GM12878 (cell line): ENCODE results near the gene ATP6V1D. TPM values are rescaled to one million over a fixed set of nuclear protein-coding genes. Genes with fewer than 3 reads are reported as not detected.
A peak's percentile ranks its signal among the peaks of the same experiment; 100 is the strongest.

Experiments
- ATAC-seq: fragments of 200-7000 bp; cut with Tn5 transposase; 3 replicates; pipeline ENCODE4 v1.9.1; 2020; ENCODE audit warnings: mild to moderate bottlenecking, moderate library complexity
- BruUV-seq: library from RNA; stranded (reverse); fragments of 400-500 nt; replicated peaks from 2 replicates; lab custom pipeline; 2021; lab: Mats Ljungman, UMichigan
- CTCF ChIA-PET: fragments of 300-600 bp; sonication (Branson Sonifier 250); formaldehyde crosslinking; extraction: SDS; loops from one replicate; lab custom pipeline; 2021; ENCODE audit warnings: inconsistent platforms; lab: Yijun Ruan, JAX
- POLR2A ChIA-PET: fragments of 350-600 bp; formaldehyde crosslinking; extraction: SDS; loops from one replicate; lab custom pipeline; 2021; ENCODE audit warnings: inconsistent platforms; lab: Charles Lee
- RAD21 ChIA-PET: fragments of 300-600 bp; sonication (Branson Sonifier 250); formaldehyde crosslinking; loops from one replicate; lab custom pipeline; 2023; ENCODE audit warnings: antibody characterized with exemption; ENCODE audit not compliant: unreplicated experiment; lab: Charles Lee
- SMC1A ChIA-PET: fragments of 300-600 bp; sonication (Branson Sonifier 250); formaldehyde crosslinking; loops from one replicate; lab custom pipeline; 2023; ENCODE audit not compliant: unreplicated experiment, uncharacterized antibody; lab: Charles Lee
- DNase-seq: peaks from one replicate; pipeline ENCODE4 v3.0.0-alpha.2; 2011; ENCODE audit warnings: low read depth, low spot score
- FAIRE-seq: peaks from 3 replicates; lab custom pipeline; 2011; peaks lifted over from hg19 to GRCh38; lab: Jason Lieb, UNC
- H2AFZ ChIP-seq: 2 replicates; pipeline ENCODE4 v1.6.0; 2011; ENCODE audit warnings: low read depth, low read length, control low read depth; ENCODE audit not compliant: control insufficient read depth
- H3K27ac ChIP-seq: 2 replicates; pipeline ENCODE4 v1.5.1; 2011; ENCODE audit warnings: control low read depth; ENCODE audit not compliant: control insufficient read depth, insufficient read depth
- H3K27me3 ChIP-seq, 2 experiments: replicated peaks in 1 of 2; 2 replicates each; pipeline versions ENCODE4 v1.6.0 to v1.6.1; 2011; ENCODE audit warnings: low read length in 1 of 2; ENCODE audit not compliant: control insufficient read depth in 2 of 2, insufficient read depth in 2 of 2
- H3K36me3 ChIP-seq, 2 experiments: 2 replicates each; pipeline ENCODE4 v1.5.1; 2011; ENCODE audit warnings: low read length in 1 of 2; ENCODE audit not compliant: control insufficient read depth in 2 of 2, insufficient read depth in 2 of 2
- H3K4me1 ChIP-seq: 2 replicates; pipeline ENCODE4 v1.6.1; 2011; ENCODE audit warnings: mild to moderate bottlenecking, low read length, moderate library complexity, mixed read lengths; ENCODE audit not compliant: control insufficient read depth, insufficient read depth
- H3K4me2 ChIP-seq: 2 replicates; pipeline ENCODE4 v1.6.0; 2011; ENCODE audit warnings: control low read depth; ENCODE audit not compliant: control insufficient read depth, insufficient read depth
- H3K4me3 ChIP-seq: fragments of 200-600 bp; sonication (generic); 2 replicates; pipeline ENCODE4 v1.5.1; 2016
- H3K79me2 ChIP-seq: 2 replicates; pipeline ENCODE4 v1.6.0; 2011; ENCODE audit warnings: low read length; ENCODE audit not compliant: control insufficient read depth, insufficient read depth
- H3K9ac ChIP-seq: 2 replicates; pipeline ENCODE4 v1.8.0; 2011; ENCODE audit warnings: low read length, control low read depth, mixed read lengths; ENCODE audit not compliant: control insufficient read depth, insufficient read depth
- H3K9me3 ChIP-seq: replicated peaks from 3 replicates; pipeline ENCODE4 v1.5.1; 2011; ENCODE audit warnings: mild to moderate bottlenecking, low read length; ENCODE audit not compliant: control insufficient read depth, insufficient read depth
- H4K20me1 ChIP-seq: 2 replicates; pipeline ENCODE4 v1.6.0; 2011; ENCODE audit not compliant: control insufficient read depth, insufficient read depth
- ASH2L ChIP-seq: fragments of 300-600, 200-600 bp; sonication (generic); IDR thresholded peaks from 2 replicates; pipeline ENCODE4 v1.6.1; 2017; ENCODE audit warnings: low read depth, mild to moderate bottlenecking, borderline replicate concordance
- ATF7 ChIP-seq: fragments of 450-650 bp; IDR thresholded peaks from 2 replicates; pipeline ENCODE4 v1.6.1; 2016; ENCODE audit warnings: low read depth, mild to moderate bottlenecking
- BACH1 ChIP-seq: fragments of 450-650 bp; IDR thresholded peaks from 2 replicates; pipeline ENCODE4 v1.6.1; 2017; ENCODE audit warnings: mild to moderate bottlenecking, borderline replicate concordance
- BCL11A ChIP-seq: IDR thresholded peaks from 2 replicates; pipeline ENCODE4 v1.6.1; 2011; ENCODE audit warnings: low read depth, low read length
- FOXM1 ChIP-seq: IDR thresholded peaks from 2 replicates; pipeline ENCODE4 v1.6.1; 2012; ENCODE audit warnings: low read depth, mild to moderate bottlenecking, inconsistent platforms, low read length, moderate library complexity
- HDGF ChIP-seq: fragments of 450-650 bp; IDR thresholded peaks from 2 replicates; pipeline ENCODE4 v1.6.1; 2016; ENCODE audit warnings: antibody characterized with exemption
- IKZF2 ChIP-seq, 2 experiments: fragments of 450-650 bp; IDR thresholded peaks; 2 replicates each; pipeline ENCODE4 v1.6.1; 2017; ENCODE audit warnings: mild to moderate bottlenecking in 2 of 2, moderate library complexity in 2 of 2
- MTA2 ChIP-seq: fragments of 450-650 bp; IDR thresholded peaks from 2 replicates; pipeline ENCODE4 v1.6.1; 2016; ENCODE audit warnings: low read depth, mild to moderate bottlenecking, moderate library complexity
- MXI1 ChIP-seq: fragments of 150-350 bp; IDR thresholded peaks from 2 replicates; pipeline ENCODE4 v1.6.1; 2011; ENCODE audit warnings: low read depth, mild to moderate bottlenecking, inconsistent platforms, low read length, improper control_type of control experiment
- RB1 ChIP-seq: fragments of 450-650 bp; formaldehyde crosslinking; IDR thresholded peaks from 2 replicates; pipeline ENCODE4 v1.6.1; 2017; ENCODE audit warnings: mild to moderate bottlenecking, borderline replicate concordance
- RBBP5 ChIP-seq: fragments of 200-600 bp; sonication (generic); conservative IDR thresholded peaks from 2 replicates; pipeline ENCODE4 v1.6.1; 2016
- SIN3A ChIP-seq: IDR thresholded peaks from 2 replicates; pipeline ENCODE4 v1.6.1; 2012; ENCODE audit warnings: low read depth, low read length, improper control_type of control experiment
- SREBF2 ChIP-seq: IDR thresholded peaks from 2 replicates; pipeline ENCODE4 v1.6.1; 2012; ENCODE audit warnings: mild to moderate bottlenecking, low read length
- TCF7 ChIP-seq: IDR thresholded peaks from 2 replicates; pipeline ENCODE4 v1.6.1; 2014; ENCODE audit warnings: antibody characterized with exemption, borderline replicate concordance
- ZNF384 ChIP-seq: IDR thresholded peaks from 2 replicates; pipeline ENCODE4 v1.6.1; 2012; ENCODE audit warnings: low read depth, mild to moderate bottlenecking, low read length, improper control_type of control experiment, borderline replicate concordance
- WGBS: methylation state at CpG from one replicate; pipeline ENCODE4 v1.1.6; 2016; ENCODE audit warnings: low lambda C conversion rate; ENCODE audit not compliant: insufficient replicate concordance, insufficient coverage; ENCODE audit errors: missing lambda C conversion rate; 5-methylcytosine and 5-hydroxymethylcytosine counted together
- in situ Hi-C: fragments of 300-500 bp; cut with MboI; formaldehyde crosslinking; loops from 9 replicates; pipeline ENCODE4 v1.14.3; 2018; ENCODE audit warnings: mixed read lengths
- intact Hi-C: fragments of 100-400 bp; cut with micrococcal nuclease; formaldehyde crosslinking; loops from one replicate; pipeline ENCODE4 v1.14.2; 2022; ENCODE audit not compliant: unreplicated experiment
- polyA plus RNA-seq, 11 experiments: library from polyadenylated mRNA; depleted of rRNA in 4 of 11; unstranded in 6 of 11; stranded (reverse) in 5 of 11; fragments of >200 nt; fragmentation: Nextera tagmentation in 4 of 11; fragmentation: Illumina TruSeq in 1 of 11; extraction: Ambion mirVana in 4 of 11; extraction: Trizol in 1 of 11; gene quantifications; 1 replicate in 1 of 11; 2 replicates in 10 of 11; pipeline versions ENCODE4 v1.2.1 to v1.2.3, GENCODE V29; 2011 to 2016; ENCODE audit warnings: inconsistent platforms in 2 of 11, missing spikeins in 2 of 11, low read depth in 1 of 11
- total RNA-seq, 4 experiments: library from RNA; depleted of rRNA in 3 of 4; stranded (reverse); fragments of >200 nt in 3 of 4; fragmentation: Illumina TruSeq in 1 of 4; extraction: Trizol in 1 of 4; gene quantifications; 2 replicates each; pipeline versions ENCODE4 v1.2.1 to v1.2.3, GENCODE V29; 2013 to 2021
- TF ChIP-seq, protein P1 (sequence below): IDR thresholded peaks from 2 replicates; pipeline ENCODE4 v1.6.1; 2012; ENCODE audit warnings: low read depth, low read length, improper control_type of control experiment
- TF ChIP-seq, protein P2 (sequence below): fragments of 450-650 bp; IDR thresholded peaks from 2 replicates; pipeline ENCODE4 v1.6.1; 2014; ENCODE audit warnings: mild to moderate bottlenecking
- TF ChIP-seq, protein P3 (sequence below): fragments of 450-650 bp; IDR thresholded peaks from 2 replicates; pipeline ENCODE4 v1.6.1; 2017; ENCODE audit warnings: low read depth, mild to moderate bottlenecking, moderate library complexity

Gene ATP6V1D
- total and polyA plus RNA-seq, 10 of the 15 experiments (the other 5 are each of a cell fraction or from before 2014, with no cell fraction given) = 24.0 to 71.6 (median 47.8) TPM

DNA sequence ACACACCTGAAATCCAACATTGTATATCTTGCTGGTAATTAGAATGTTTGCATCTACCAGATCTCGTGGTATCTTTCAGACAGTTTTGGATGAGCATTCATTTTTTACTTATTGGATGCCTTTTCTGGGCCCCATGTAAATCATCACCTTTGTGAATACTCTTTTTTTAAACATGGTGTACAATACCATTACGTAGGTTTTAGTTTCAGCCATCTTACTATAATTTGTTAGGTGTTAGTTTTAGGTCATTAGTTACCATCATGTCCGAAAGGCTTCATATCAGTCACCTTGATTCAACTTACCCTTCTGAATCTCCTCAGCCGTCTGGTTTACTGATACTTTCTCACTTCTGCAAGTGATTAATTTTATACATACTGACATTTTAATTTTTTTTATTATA, 5.9 kb upstream of the ATP6V1D start (continued):
- TF ChIP-seq TCF7 = no peak
- peak; percentile 81 for TF ChIP-seq MTA2
- TF ChIP-seq MXI1 = peak; percentile 19; the same call in 1 of the 2 replicates
- TF ChIP-seq ZNF384 = peak; percentile 65; the same call in 1 of the 2 replicates
- no peak for TF ChIP-seq SREBF2
- TF ChIP-seq ATF7 = peak; percentile 93
- TF ChIP-seq, all 136 proteins: peak for 11

DNA sequence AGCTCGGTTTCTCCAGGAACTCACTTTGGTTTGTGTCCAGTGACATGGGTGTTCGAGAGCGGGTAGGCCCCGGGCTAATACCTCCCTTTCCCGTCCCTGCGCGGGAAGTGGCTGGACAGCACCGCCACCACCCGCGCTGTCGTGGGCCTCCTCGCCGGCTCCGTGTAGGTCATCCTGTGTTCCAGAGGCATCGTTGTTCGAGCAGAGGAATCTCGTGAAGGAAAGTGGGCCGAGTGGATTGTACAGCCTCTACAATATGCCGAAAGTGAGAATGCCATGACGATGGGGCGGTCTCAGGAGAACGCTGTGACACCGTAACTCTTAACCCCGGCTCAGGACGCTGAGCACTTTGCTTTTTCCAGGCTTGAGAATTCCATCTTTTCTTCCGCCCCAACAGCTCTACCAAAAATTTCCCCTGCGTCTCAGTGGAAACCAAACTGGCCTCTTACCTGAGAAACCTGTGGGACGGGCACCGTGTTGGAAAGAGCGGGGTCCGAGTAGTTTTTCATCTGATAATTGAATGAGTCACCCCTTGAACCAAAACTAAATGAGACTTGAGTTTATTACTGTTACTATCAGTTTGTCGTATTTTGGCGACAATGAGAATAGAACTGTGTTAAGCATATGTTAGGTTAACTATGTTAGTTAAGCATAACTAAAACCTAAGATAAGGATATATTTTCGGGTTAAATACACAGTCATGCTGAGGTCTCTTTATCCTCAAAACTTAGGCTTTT, 1.0 kb upstream of the ATP6V1D start:
- no peaks in the 10 kb centered on the region for H4K20me1 ChIP-seq
- H2AFZ ChIP-seq = peak overlapping the region; percentile 90
- TSS peak; percentile 83 for BruUV-seq
- in situ Hi-C loops (no loop called here), intact Hi-C loops (no loop called here)
- FAIRE-seq = no peak
- ChIA-PET POLR2A (interaction anchor here (1.2 to 1.5 kb wide), 2 partner anchors 8 to 10 kb away, joined by 4 to 8 read pairs; no protein-coding TSS in a partner anchor), SMC1A (interaction anchor here (0.7 to 1.5 kb wide), 4 partner anchors 9 to 25 kb away, joined by 3 to 4 read pairs (median 3); no protein-coding TSS in a partner anchor), CTCF (interaction anchor here (0.6 to 2.0 kb wide), 15 partner anchors 8 to 965 kb away, joined by 3 to 16 read pairs (median 4); partner anchors contain the start of gene ARG2), RAD21 (interaction anchor here (0.8 to 1.5 kb wide), 5 partner anchors 75 to 864 kb away, joined by 3 to 4 read pairs (median 4); partner anchors contain the start of gene GPHN)
- H3K4me3 ChIP-seq = peak overlapping the region; percentile 70
- H3K9me3 ChIP-seq = no peaks in the 10 kb centered on the region
- no peak for DNase-seq
- peak; percentile 62 for ATAC-seq
- peaks cover 78% of the 10 kb centered on the region for H3K79me2 ChIP-seq
- no peaks in the 10 kb centered on the region for H3K27me3 ChIP-seq
- peak overlapping the region; percentile 88 for H3K4me2 ChIP-seq
- H3K4me1 ChIP-seq = peaks cover 4% of the 10 kb centered on the region; the same call in 1 of the 2 replicates
- peak overlapping the region; percentile 89 for H3K9ac ChIP-seq
- H3K27ac ChIP-seq = peak overlapping the region; percentile 98
- under 1% methylated on average over 34 of the region's 34 CpGs for WGBS
- peaks cover 0 to 11% of the 10 kb centered on the region in 2 experiments; a peak in 1 of 4 replicates for H3K36me3 ChIP-seq
- TF ChIP-seq IKZF2 (IDR thresholded peaks at IDR 0.05) = 0 out of 4 replicates have a peak, but pooled peaks of 1 of the 2 experiments have one; percentile 35
- TF ChIP-seq BCL11A = 0 out of 2 replicates have a peak, but pooled peaks have one; percentile 3
- TF ChIP-seq, protein P1, sequence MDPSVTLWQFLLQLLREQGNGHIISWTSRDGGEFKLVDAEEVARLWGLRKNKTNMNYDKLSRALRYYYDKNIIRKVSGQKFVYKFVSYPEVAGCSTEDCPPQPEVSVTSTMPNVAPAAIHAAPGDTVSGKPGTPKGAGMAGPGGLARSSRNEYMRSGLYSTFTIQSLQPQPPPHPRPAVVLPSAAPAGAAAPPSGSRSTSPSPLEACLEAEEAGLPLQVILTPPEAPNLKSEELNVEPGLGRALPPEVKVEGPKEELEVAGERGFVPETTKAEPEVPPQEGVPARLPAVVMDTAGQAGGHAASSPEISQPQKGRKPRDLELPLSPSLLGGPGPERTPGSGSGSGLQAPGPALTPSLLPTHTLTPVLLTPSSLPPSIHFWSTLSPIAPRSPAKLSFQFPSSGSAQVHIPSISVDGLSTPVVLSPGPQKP = no peak
- TF ChIP-seq ASH2L = 0 out of 2 replicates have a peak, but pooled peaks have one; percentile 41
- peak; percentile 2; the same call in 1 of the 2 replicates for TF ChIP-seq MXI1
- TF ChIP-seq, protein P2, sequence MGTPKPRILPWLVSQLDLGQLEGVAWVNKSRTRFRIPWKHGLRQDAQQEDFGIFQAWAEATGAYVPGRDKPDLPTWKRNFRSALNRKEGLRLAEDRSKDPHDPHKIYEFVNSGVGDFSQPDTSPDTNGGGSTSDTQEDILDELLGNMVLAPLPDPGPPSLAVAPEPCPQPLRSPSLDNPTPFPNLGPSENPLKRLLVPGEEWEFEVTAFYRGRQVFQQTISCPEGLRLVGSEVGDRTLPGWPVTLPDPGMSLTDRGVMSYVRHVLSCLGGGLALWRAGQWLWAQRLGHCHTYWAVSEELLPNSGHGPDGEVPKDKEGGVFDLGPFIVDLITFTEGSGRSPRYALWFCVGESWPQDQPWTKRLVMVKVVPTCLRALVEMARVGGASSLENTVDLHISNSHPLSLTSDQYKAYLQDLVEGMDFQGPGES = no peak
- TF ChIP-seq SIN3A = peak; percentile 60; the same call in 1 of the 2 replicates
- 0 out of 2 replicates have a peak, but pooled peaks have one; percentile 54 for TF ChIP-seq RBBP5
- TF ChIP-seq RB1 = peak; percentile 92; the same call in 1 of the 2 replicates
- TF ChIP-seq, protein P3, sequence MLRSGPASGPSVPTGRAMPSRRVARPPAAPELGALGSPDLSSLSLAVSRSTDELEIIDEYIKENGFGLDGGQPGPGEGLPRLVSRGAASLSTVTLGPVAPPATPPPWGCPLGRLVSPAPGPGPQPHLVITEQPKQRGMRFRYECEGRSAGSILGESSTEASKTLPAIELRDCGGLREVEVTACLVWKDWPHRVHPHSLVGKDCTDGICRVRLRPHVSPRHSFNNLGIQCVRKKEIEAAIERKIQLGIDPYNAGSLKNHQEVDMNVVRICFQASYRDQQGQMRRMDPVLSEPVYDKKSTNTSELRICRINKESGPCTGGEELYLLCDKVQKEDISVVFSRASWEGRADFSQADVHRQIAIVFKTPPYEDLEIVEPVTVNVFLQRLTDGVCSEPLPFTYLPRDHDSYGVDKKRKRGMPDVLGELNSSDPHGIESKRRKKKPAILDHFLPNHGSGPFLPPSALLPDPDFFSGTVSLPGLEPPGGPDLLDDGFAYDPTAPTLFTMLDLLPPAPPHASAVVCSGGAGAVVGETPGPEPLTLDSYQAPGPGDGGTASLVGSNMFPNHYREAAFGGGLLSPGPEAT = peak; percentile 11; the same call in 1 of the 2 replicates
- 0 out of 2 replicates have a peak, but pooled peaks have one; percentile 24 for TF ChIP-seq HDGF
- 0 out of 2 replicates have a peak, but pooled peaks have one; percentile 30 for TF ChIP-seq BACH1
- no peak for TF ChIP-seq FOXM1
